GM19455 (cell line): ENCODE data around the gene RAB31.

ENCODE experiments used
- ATAC-seq: cut with Tn5 transposase; IDR thresholded peaks from one replicate; pipeline ENCODE4 v1.9.1; 2021; ENCODE audit not compliant: unreplicated experiment

The RAB31 gene

GRCh38 chr18:9737006-9737405 lies 28.9 kb downstream of the RAB31 start:
- no peak for ATAC-seq

- ATAC-seq = no peak
Observed at GRCh38 chr18:9737472-9738121, 29.5 kb downstream of the RAB31 start.

DNA sequence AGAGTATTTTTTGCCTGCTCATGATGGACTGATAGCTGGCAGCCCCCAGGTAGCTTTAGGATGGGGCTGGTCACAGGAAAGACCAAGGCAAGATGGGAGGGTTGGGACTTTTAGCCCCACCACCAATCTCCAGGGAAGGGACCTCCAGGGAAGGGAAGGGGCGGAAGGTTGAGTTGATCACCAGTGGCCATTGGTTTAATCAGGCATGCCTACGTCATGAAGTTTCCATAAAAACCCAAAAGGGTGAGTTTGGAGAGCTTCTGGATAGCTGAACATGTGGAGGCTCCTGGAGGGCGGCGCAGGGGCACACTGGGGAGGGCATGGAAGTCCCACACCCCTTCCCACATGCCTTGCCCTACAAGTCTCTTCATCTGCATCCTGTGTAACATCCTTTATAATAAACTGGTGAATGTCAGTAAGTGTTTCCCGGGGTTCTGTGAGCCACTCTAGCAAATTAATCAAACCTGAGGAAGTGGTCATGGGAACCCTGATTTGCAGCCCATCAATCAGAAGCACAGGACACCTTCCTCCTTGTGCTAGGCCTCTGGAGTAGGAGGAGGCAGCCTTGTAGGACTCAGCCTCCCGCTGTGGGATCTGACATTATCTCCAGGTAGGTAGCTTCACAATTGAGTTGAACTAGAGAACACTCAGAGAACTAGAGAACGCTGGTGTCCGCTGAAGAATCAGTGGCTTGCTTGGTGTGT lies 30.3 kb downstream of the RAB31 start:
- ATAC-seq = no peak

GRCh38 chr18:9739516-9739915 lies 31.4 kb downstream of the RAB31 start:
- no peak for ATAC-seq

DNA sequence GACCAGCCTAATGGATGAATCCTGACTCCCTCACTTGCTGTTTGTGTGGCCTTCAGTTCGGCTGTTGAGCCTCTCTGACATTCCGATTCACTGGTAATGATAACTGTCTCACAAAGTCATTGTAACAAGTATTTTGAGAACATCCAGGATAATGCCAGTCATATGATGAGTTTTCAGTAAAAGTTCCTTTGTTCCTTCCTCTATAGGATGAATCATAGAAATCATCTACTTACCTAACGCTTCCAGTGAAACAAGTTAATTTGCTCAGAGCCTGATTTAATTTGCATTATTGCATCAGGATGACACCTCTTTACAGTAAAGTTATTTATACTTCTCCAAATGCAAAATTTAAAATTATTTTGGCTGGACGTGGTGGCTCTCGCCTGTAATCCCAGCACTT lies 32.0 kb downstream of the RAB31 start:
- ATAC-seq = no peak

DNA sequence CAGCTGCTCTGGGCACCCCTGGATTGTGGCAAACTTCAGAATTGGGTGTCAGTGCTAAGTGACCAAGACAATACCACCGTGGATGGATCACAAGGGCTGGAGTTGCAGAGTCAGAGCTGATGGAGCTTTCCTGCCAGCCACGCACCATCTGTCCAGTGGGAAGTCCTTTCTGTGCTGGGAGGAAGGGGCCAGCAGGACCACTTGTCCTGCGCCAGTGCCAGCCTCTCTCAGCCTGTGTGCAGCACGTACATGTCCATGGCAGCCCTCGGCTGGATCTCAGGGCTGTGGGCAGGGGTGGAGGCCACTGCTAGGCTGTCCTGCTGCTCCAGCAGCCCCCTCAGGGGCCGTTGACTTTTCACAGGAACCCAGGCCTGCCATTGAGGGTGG lies 33.3 kb downstream of the RAB31 start:
- ATAC-seq = no peak

DNA sequence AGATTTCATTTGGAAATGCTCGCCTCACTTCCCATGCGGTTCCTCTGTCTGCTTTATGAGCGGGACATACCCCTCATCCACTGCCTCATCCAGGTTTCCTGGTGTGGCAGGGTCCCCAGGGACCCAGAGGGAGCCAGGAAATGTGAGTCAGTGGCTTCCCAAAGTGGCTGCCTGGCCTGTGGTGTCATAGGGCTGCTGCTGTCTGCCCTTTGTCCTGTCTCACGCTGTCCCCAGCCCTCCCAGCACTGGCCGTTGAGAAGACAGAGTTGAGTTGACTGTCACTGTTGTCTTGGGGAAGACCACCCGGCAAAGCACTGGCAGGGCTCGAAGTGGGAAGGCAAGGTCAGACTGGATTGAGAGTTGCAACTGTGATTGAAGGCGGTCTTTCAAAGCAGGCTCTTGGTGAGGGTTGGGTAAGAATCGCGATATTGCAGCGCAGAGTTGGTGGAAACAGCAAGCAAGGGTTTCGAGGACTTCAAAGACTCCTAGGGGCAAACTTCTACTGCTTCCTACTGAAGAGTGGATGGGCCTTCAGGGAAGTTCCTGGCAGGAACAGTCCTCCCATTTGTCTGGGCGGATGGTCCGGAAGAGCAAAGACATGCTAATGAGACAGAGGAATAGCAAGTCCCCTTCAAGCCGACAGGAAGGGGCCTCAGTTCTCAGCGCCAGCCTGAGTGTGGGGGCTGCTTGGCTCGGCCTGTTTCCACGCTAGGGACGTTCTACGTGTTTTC lies 33.9 kb downstream of the RAB31 start:
- no peak for ATAC-seq

DNA sequence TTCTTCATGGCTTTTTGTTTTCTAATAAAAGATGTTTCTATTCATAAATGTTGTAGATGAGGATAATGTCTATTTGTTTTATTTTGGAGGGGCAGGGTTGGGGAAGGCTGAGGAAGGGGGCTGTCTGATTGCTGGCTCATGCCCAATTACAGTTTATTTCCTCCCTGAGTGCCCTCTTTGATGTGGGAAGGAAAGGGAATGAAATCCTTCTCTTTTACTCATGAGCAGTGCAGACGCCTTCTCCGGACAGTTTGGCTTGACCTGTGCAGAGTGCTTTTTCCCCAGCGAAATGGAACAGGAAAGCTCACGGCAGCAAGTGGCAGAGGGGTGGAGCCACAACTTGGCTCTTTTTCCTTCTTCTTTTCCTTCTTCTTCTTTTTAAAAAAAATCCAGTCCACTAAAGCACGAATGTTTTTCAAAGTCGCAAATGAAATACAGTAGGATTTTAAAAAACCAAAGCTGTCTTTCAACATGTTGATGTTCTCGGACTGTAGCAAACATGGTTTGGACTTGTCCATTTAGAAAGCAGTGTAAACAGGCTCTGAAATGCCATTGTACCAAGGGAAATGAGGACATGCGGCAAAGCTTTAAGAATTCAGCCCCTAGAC lies 34.5 kb downstream of the RAB31 start:
- ATAC-seq = no peak

GRCh38 chr18:9743200-9744016 lies 35.3 kb downstream of the RAB31 start:
- ATAC-seq = no peak

DNA sequence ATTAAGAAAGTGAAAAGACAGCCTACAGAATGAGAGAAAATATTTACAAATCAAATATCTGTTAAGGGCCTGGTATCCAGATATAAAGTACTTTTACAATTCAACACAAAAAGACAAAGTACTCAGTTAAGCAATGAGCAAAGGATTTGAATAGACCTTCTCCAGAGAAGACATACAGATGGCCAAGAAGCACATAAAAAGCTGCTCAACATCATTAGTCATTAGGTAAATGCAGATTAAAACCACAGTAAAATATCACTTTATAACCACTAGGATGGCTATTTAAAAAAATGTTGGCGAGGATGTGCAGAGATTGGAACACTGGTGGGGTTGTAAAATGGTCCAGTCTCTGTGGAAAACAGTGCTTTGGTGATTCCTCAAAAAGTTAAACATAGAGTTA lies 38.9 kb downstream of the RAB31 start:
- ATAC-seq = no peak

DNA sequence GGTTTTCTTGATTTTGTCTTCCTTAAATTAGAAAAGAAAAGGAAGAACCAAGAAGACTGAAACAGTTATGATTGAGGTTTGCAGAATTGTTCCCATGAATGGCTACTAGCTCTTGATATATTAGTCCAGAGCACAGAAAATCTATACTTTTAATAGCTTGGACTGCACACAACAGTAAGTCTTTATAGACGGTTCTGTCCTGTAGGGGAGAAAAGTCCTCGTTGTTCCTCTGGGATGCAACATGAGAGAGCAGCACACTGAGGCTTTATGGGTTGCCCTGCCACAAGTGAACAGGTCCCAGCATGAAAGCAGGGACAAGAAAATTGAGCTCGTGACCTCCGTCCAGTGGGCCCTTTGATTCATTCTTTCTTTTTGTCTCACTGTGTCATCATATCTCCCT lies 41.5 kb downstream of the RAB31 start:
- no peak for ATAC-seq

- ATAC-seq = no peak
Observed at GRCh38 chr18:9750112-9750511, 42.0 kb downstream of the RAB31 start.

GRCh38 chr18:9750606-9751304 lies 42.7 kb downstream of the RAB31 start:
- ATAC-seq = no peak

- no peak for ATAC-seq
Observed at GRCh38 chr18:9751371-9752031, 43.4 kb downstream of the RAB31 start.

GRCh38 chr18:9753846-9754245 lies 45.7 kb downstream of the RAB31 start:
- ATAC-seq = no peak

GRCh38 chr18:9755110-9755509 lies 47.0 kb downstream of the RAB31 start:
- ATAC-seq = no peak

DNA sequence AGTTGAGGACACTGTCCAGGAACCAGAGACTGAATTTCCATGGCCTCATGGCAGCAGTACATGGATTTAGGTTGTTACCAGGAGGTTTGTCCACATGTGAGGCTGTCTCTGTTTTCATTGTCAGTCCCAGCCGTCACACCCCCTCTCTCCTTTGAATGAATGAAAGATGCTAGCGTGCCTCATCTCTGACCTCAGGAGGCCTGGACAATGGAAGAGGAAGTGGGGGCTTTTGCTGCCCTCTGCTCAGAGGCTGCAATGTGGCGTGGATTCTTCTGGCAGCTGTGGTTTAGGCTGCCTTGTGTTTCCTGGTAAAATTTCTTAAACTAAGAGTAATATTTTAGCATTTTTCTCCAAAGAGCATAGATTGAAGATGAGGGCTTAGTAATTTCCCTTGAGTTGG lies 47.5 kb downstream of the RAB31 start:
- ATAC-seq = no peak

DNA sequence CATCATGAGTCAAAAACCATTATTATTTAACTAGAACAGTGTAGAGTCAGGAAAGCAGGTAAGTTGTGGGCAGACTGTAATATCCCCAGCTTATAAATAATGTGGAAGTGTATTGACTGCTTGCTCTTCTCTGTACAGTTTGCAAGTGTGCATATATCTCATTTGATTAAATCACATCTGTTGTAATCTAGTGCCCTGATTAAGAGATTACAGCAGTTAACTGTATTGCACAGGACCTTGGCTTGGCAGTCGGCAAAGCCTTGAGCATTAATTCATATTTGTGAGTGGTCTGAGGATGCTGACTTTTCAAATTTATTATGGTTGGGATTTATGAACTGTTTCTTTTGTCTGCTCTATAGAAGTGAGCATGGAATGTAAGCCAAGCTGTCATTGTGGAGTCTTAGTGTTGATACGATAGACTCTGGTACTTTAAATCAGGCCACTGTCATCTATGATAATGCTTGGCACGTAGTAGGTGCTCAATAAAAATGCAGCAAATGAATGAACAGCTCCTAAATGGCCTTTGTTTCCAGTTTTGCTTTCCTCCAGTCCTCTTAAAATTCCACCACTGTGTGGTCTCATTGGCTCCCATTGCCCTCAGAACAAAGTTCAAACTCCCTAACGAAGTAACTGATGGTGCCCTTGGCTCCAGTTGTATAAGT lies 48.3 kb downstream of the RAB31 start:
- no peak for ATAC-seq

DNA sequence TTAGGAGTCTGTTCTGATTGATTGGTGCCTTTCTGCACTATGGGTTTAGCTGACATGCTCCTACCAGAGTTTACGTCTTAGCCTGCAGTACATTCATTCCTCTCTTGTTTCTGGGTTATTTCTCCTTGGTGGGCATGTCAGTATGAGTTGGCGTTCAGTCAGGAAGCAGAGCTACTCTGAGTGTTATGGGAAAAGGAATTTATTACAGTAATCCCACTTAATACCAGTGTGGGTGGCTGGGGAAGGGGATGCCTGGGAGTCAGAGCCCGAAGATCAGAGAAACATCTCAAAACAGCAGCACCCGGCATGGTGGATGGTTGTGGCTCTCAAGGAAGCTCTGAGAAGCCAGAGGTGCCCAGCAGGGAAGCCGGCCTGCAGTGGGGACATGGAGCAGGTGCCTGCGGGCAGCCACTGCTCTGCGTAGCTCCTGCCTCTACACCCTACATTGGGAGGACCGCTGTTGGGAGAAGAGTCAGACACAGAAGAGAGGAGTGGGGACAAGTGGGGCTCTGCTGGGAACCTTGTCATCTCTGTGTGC lies 48.9 kb downstream of the RAB31 start:
- no peak for ATAC-seq
